GM19452 (cell line): Measurements from ENCODE around the gene GCG.
A peak's percentile ranks its signal among the peaks of the same experiment; 100 is the strongest.

Source experiments
- ATAC-seq: cut with Tn5 transposase; IDR thresholded peaks from one replicate; pipeline ENCODE4 v1.9.1; 2021; ENCODE audit not compliant: unreplicated experiment

Gene GCG

DNA sequence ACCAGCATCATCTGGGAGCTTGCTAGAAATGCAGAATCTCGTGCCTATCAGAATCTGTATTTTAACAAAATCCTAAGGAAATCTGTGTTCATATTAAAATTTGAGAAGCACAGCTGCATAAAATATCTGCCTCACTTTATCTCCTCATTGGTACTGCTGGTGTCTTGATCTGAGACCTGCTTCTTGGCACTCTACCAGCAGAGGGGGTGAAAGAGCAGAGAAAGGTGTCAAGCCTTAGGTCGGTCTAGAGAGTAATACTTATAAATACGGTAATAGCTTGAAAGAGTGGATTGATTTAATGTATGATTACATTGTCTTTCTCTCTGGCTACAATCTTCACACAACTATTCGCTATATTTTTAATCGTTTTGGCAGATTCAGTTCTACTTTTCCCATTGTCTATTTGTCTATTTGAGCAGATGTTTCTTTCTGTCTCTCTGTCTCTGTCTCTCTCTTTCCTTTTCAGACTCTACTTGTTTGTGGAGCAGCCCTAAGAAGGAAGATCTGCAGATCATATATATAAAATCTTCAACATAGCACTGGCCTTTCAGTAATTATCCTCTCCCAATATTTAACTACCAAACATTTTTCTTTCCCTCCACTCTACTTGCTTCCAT lies 1.7 kb upstream of the GCG start:
- peak; percentile 98 for ATAC-seq

DNA sequence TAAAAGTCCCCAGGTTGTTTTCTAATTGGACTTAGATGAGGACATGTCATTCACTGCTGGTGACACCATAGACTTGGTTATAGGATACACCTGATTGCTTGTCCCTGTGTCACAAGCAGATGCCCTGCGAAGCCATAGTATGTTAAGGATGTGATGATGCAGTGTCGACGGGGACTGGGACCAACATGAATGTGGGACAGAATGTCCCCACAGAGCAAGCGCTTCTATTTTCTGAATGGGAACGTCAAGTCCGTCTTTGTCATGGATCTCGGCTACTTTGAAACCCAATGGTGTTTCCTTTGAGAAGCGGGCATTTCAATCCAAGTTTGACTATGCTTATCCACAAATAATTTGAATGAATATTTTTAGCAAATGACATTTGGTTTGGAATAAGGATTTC lies 2.1 kb downstream of the GCG start:
- no peak for ATAC-seq

- ATAC-seq = no peak
These were observed 2.6 kb downstream of the GCG start for GRCh38 chr2:162149466-162149865.

DNA sequence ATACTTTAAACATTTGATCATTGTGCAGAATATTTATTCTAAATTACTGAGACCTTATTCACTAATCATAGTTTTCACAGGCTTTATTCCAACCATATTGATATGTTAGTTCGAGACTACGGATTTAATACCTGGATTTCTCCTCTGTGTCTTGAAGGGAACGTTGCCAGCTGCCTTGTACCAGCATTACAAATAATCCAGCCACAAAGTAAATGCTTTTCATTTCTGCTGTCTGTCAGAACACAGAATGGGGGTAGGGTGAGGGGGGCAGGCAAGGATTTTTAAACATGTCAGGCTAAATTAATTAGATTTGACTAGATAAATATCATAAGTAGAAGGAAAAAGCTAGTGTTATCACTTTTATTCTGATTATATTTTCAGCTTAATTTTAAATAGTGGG lies 3.1 kb downstream of the GCG start:
- no peak for ATAC-seq

GRCh38 chr2:162143969-162144368 lies 8.1 kb downstream of the GCG start:
- ATAC-seq = no peak

- ATAC-seq = no peak
These were observed 13.7 kb downstream of the GCG start for GRCh38 chr2:162138310-162138709.

GRCh38 chr2:162127422-162127821 lies 24.6 kb downstream of the GCG start:
- no peak for ATAC-seq

GRCh38 chr2:162126527-162126926 lies 25.5 kb downstream of the GCG start:
- ATAC-seq = peak; percentile 9

DNA sequence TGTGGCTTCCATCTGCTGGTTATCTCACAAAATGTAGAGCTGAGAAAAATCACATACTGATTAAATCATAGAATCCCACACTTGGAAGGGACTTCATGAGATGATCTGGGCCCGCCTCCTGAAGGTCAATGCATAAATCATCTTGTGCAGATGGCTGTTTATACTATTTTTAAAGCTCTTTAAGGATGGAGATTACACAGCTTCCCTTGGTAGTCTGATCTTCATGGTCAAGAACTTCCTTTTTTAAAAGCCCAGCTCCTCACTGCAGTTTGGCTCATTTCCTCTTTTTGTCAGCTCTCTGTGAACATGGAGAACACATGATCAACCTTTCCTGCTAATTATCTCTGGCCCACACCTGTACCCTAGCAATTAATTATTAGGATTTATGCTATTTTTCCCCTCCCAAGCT lies 25.9 kb downstream of the GCG start:
- peak; percentile 87 for ATAC-seq

DNA sequence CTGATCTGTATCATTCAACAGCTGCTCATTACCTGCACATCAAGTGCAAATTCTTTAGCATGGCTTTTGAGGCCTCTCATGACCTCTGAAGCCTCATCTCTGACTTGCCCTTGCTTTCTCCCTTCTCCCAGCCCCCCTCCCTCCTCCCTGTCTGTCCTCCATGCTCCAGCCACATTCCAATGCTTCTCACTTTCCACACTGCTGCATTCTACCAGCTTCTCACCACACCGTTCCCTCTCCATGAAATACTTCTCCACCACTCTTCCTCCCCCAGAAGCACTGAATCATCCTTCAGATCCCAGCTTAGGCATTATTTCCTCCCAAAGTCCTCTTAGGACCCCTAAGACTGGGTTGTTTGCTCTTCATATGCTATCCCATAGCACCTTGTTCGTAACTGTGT lies 26.9 kb downstream of the GCG start:
- no peak for ATAC-seq

- no peak for ATAC-seq
These were observed 28.0 kb downstream of the GCG start for GRCh38 chr2:162123806-162124758.

- ATAC-seq = no peak
These were observed 33.6 kb downstream of the GCG start for GRCh38 chr2:162118166-162119031.

GRCh38 chr2:162116352-162116751 lies 35.7 kb downstream of the GCG start:
- no peak for ATAC-seq

DNA sequence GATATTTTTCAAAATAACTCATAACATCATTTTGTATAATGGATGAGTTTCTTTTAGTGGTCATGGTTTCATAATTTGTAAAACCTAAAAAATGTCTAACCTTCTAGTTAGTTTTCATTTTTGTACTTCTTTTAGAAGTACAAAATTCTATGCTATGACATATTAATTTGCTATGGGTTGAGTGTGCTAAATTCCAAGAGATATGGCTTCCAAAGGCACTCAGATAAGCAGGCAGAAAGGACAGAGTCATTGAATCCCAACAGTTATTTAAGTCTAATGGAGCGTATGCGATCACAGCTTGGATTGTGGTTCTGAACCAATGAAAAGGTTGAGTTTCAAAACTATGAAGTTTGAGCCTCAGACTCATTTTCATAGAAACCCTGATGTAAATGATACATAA lies 37.0 kb downstream of the GCG start:
- ATAC-seq = no peak

DNA sequence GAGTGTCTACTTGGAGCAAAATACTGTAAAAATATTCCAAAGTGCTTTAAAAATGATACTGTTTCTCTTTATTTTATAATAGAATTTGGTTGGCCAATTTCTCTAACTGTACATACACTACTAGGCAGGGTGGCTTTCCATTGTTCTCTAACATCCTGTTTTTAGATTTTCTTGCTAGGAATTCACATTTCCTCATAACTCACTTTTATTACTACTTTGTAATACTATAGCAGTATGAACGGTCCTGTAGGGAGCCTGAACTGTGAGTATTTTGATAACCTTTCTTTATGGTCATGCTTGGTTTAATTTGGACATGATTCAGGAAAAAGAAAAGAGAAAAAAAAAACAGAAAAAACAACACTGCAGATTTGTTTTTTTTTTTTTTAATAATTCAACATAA lies 37.8 kb downstream of the GCG start:
- no peak for ATAC-seq

DNA sequence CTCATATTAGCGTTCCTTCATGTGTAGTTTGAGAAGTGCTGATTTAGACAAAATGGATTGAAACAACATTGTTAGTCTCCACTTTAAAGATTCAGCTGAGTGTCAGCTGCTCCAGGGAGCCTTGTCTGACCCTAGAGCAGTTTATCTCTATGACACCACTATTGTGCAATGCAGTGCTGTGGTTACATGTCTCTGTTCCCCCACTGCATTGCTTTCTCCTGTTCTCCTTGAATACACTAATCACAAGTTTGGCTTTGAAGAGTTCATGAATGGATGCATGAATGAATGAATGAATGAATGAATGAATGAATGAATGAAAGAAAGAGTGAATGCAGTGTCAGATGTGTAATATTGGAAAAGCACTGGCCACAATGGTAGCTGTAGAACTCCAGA lies 38.3 kb downstream of the GCG start:
- no peak for ATAC-seq

- ATAC-seq = no peak
These were observed 38.8 kb downstream of the GCG start for GRCh38 chr2:162113088-162113775.

GRCh38 chr2:162111958-162112850 lies 39.8 kb downstream of the GCG start:
- no peak for ATAC-seq

DNA sequence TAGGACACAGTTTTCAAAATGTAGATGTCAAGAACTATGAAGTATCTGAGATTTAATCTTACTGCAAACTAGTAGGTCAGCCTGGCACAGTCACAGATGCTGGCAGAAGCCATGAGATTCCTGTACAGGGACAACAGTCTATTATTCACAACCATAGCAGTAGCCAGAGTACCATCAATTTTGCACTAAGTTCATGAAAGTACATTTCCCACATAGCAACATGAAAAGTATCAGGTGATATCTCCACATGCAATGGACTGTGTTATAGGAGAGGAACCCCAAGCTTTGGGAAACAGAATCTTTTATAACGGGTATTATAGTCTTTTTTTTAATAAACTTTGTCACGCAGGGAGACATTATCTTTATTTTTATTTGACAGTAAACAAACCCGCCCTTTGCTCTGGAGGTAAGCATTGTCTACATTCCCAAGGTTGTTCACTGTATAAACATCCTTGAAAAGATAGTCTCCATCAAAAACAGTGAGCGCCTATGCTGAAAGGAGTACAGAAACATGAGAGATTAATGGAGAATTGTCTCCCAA lies 44.6 kb downstream of the GCG start:
- no peak for ATAC-seq

DNA sequence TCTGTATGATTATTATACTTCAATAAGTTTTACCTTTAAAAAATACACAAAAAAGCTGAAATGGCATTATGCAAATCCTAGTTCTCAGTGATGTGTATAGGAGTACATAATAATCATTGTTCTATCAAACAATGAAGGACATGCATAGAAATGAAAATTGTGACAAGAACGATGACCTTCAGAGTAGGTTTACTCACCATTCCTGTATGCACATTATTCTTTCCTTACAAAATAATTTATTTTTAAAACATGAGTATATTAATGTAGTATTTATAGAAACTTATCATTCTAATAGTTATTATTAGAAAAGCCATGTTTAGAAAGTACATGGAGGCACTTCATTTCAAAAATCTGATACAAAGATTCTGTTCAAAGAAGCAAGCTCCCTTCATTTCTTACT lies 45.3 kb downstream of the GCG start:
- ATAC-seq = no peak
